Activated CD4-positive, alpha-beta T cell treated with anti-CD3 and anti-CD28 coated beads, Interleukin-2, amount 50 U/mL, for 24 hours (primary cell): Measurements from ENCODE around the gene TMEM92.
"Not testable (repeated sequence)": the region's sequence is repeated elsewhere in the genome, so short reads cannot be mapped to it uniquely, and the experiment has no call there.

Experiments
- DNase-seq, 2 donors: peaks; one replicate each; pipeline ENCODE4 v3.0.0-alpha.2; 2020; ENCODE audit warnings: low read depth in 1 of 2, low spot score in 1 of 2

Gene TMEM92

GRCh38 chr17:50297407-50297865 lies 23.2 kb downstream of the TMEM92 start:
- DNase-seq: peak; percentile 66 to 76

- no peak for DNase-seq
Measured at GRCh38 chr17:50298018-50298417, 23.8 kb downstream of the TMEM92 start.

GRCh38 chr17:50299776-50300175 lies 25.5 kb downstream of the TMEM92 start:
- no peak for DNase-seq

- DNase-seq: not testable (repeated sequence)
Measured at GRCh38 chr17:50300824-50301223, 26.6 kb downstream of the TMEM92 start.

GRCh38 chr17:50301891-50302584 lies 27.8 kb downstream of the TMEM92 start:
- DNase-seq: no peak

- DNase-seq: no peak
Measured at GRCh38 chr17:50303051-50303450, 28.8 kb downstream of the TMEM92 start.

GRCh38 chr17:50303596-50303995 lies 29.3 kb downstream of the TMEM92 start:
- no peak for DNase-seq

GRCh38 chr17:50304781-50305404 lies 30.6 kb downstream of the TMEM92 start:
- no peak for DNase-seq

GRCh38 chr17:50307654-50308053 lies 33.4 kb downstream of the TMEM92 start:
- DNase-seq: no peak

GRCh38 chr17:50308666-50309065 lies 34.4 kb downstream of the TMEM92 start:
- DNase-seq: no peak

GRCh38 chr17:50310455-50311111 lies 36.3 kb downstream of the TMEM92 start:
- DNase-seq: no peak

- no peak for DNase-seq
Measured at GRCh38 chr17:50311112-50311460, 36.8 kb downstream of the TMEM92 start.

- DNase-seq: no peak
Measured at GRCh38 chr17:50311483-50311882, 37.2 kb downstream of the TMEM92 start.

GRCh38 chr17:50312308-50312707 lies 38.0 kb downstream of the TMEM92 start:
- DNase-seq: no peak

- DNase-seq: no peak
Measured at GRCh38 chr17:50314456-50315011, 40.3 kb downstream of the TMEM92 start.

- DNase-seq: no peak
Measured at GRCh38 chr17:50316016-50316587, 41.8 kb downstream of the TMEM92 start.

GRCh38 chr17:50316660-50317059 lies 42.4 kb downstream of the TMEM92 start:
- not testable (repeated sequence) for DNase-seq

GRCh38 chr17:50317121-50317520 lies 42.9 kb downstream of the TMEM92 start:
- DNase-seq: no peak

- DNase-seq: no peak
Measured at GRCh38 chr17:50318501-50319285, 44.4 kb downstream of the TMEM92 start.

- DNase-seq: no peak
Measured at GRCh38 chr17:50319306-50320004, 45.2 kb downstream of the TMEM92 start.
